ENCODE measurements around the gene IL10RB.

GRCh38 chr21:33256019-33256418 lies 10.1 kb upstream of the IL10RB start:
- TF ChIP-seq PATZ1 (CRISPR knock-in tag; IDR thresholded peaks at IDR 0.05; ENCODE audit: borderline replicate concordance) (no peak), ZNF8 (CRISPR knock-in tag; IDR thresholded peaks at IDR 0.05) (no peak), ZFP30 (CRISPR knock-in tag; IDR thresholded peaks at IDR 0.05) (no peak), SNAI2 (CRISPR knock-in tag; IDR thresholded peaks at IDR 0.05) (no peak), CSDC2 (CRISPR knock-in tag; IDR thresholded peaks at IDR 0.05) (no peak), ARNTL (CRISPR knock-in tag; IDR thresholded peaks at IDR 0.05; ENCODE audit: borderline replicate concordance, low read depth) (no peak), ZFP3 (CRISPR knock-in tag; IDR thresholded peaks at IDR 0.05) (no peak), POU6F1 (CRISPR knock-in tag; IDR thresholded peaks at IDR 0.05; ENCODE audit: borderline replicate concordance, low read depth) (no peak), RARB (CRISPR knock-in tag; IDR thresholded peaks at IDR 0.05) (no peak), CREB5 (CRISPR knock-in tag; IDR thresholded peaks at IDR 0.05; ENCODE audit: low read depth) (no peak), ESRRG (CRISPR knock-in tag; IDR thresholded peaks at IDR 0.05) (no peak), GLIS3 (CRISPR knock-in tag; IDR thresholded peaks at IDR 0.05) (no peak), TSHZ2 (CRISPR knock-in tag; IDR thresholded peaks at IDR 0.05) (no peak), TCF4 (CRISPR knock-in tag; IDR thresholded peaks at IDR 0.05; ENCODE audit: borderline replicate concordance) (no peak)

Measured in SK-N-SH treated with all-trans-retinoic acid at 6 μM for 48 hours (cell line).